HUDEP-2 (cell line): ENCODE results near the gene NSMF.

Experiments used
- DNase-seq, 76 experiments: peaks; one replicate each; lab custom pipeline; 2025; ENCODE audit not compliant: unreplicated experiment in 76 of 76; lab: John Stamatoyannopoulos, UW

Gene NSMF

GRCh38 chr9:137398561-137399468 lies 60.3 kb downstream of the NSMF start:
- DNase-seq = no peak

GRCh38 chr9:137397675-137398423 lies 61.3 kb downstream of the NSMF start:
- DNase-seq = no peak
